ENCODE measurements around the gene EML6.

DNA sequence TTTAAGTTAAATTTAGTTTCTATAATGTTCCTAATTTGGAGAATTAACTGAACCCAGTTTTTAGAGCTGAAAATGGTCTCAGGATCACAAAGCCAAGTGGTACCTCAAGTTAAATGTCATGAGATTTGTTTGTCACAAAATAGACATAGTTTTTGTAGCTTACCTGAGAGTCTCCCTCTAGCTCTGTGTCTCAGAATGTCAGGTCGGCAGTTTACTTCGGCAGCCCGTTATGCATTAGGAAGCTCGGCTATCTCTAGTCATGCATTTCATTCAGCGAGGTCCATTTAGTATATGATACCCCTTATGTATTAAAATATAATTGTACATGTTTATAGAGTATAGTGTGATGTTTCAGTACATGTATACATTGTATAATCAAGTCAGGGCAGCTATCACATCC, 155.6 kb downstream of the EML6 start:
- TF ChIP-seq, protein P1, sequence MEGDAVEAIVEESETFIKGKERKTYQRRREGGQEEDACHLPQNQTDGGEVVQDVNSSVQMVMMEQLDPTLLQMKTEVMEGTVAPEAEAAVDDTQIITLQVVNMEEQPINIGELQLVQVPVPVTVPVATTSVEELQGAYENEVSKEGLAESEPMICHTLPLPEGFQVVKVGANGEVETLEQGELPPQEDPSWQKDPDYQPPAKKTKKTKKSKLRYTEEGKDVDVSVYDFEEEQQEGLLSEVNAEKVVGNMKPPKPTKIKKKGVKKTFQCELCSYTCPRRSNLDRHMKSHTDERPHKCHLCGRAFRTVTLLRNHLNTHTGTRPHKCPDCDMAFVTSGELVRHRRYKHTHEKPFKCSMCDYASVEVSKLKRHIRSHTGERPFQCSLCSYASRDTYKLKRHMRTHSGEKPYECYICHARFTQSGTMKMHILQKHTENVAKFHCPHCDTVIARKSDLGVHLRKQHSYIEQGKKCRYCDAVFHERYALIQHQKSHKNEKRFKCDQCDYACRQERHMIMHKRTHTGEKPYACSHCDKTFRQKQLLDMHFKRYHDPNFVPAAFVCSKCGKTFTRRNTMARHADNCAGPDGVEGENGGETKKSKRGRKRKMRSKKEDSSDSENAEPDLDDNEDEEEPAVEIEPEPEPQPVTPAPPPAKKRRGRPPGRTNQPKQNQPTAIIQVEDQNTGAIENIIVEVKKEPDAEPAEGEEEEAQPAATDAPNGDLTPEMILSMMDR (conservative IDR thresholded peaks at IDR 0.05; ENCODE audit: low read depth, low read length) = no peak
- TF ChIP-seq EZH2 (IDR thresholded peaks at IDR 0.05; ENCODE audit: low read length, unreplicated experiment) (no peak), EZH2phosphoT487 (IDR thresholded peaks at IDR 0.05; ENCODE audit: borderline replicate concordance, low read length) (no peak)
